Upper lobe of right lung (tissue), 1 donor: ENCODE results near the gene METAP1. TPM values are rescaled to one million over a fixed set of nuclear protein-coding genes. Genes with fewer than 3 reads are reported as not detected.
A peak's percentile ranks its signal among the peaks of the same experiment; 100 is the strongest.

ENCODE experiments used
- ATAC-seq: fragments of 200-7000 bp; cut with Tn5 transposase; one replicate; pipeline ENCODE4 v1.9.1; 2020; ENCODE audit warnings: mild to moderate bottlenecking, moderate library complexity
- DNase-seq: peaks from one replicate; pipeline ENCODE4 v3.0.0-alpha.2; 2020
- H3K27ac ChIP-seq: fragments of 200-600 bp; one replicate; pipeline ENCODE4 v1.8.0; 2022
- H3K27me3 ChIP-seq: fragments of 200-600 bp; one replicate; pipeline ENCODE4 v1.8.0; 2022; ENCODE audit warnings: mild to moderate bottlenecking
- H3K36me3 ChIP-seq: fragments of 200-600 bp; one replicate; pipeline ENCODE4 v1.8.0; 2022
- H3K4me1 ChIP-seq: fragments of 200-600 bp; one replicate; pipeline ENCODE4 v1.8.0; 2022
- H3K4me3 ChIP-seq: fragments of 200-600 bp; one replicate; pipeline ENCODE4 v1.8.0; 2022; ENCODE audit warnings: mild to moderate bottlenecking
- H3K9me3 ChIP-seq: fragments of 200-600 bp; one replicate; pipeline ENCODE4 v1.8.0; 2022
- intact Hi-C: fragments of 100-400 bp; cut with DNase I; formaldehyde crosslinking; loops from one replicate; pipeline ENCODE4 v1.11.0; 2022
- total RNA-seq: library from RNA; stranded (reverse); fragmentation: NEBNext Ultra II Directional; extraction: Animal tissue kit (Norgen Biotek cat#: 25700); gene quantifications from one replicate; pipeline ENCODE4 v1.2.1, GENCODE V29; 2021
- TF ChIP-seq, protein P1 (sequence below): fragments of 200-600 bp; IDR thresholded peaks from one replicate; pipeline ENCODE4 v1.8.0; 2022; ENCODE audit warnings: antibody characterized with exemption
- donor health status: DM: no; HTN: yes; CAD: no; lungs with severe emphysema.

The METAP1 gene
- total RNA-seq, 1 donor from 2014 or later, result 30.4 TPM

DNA sequence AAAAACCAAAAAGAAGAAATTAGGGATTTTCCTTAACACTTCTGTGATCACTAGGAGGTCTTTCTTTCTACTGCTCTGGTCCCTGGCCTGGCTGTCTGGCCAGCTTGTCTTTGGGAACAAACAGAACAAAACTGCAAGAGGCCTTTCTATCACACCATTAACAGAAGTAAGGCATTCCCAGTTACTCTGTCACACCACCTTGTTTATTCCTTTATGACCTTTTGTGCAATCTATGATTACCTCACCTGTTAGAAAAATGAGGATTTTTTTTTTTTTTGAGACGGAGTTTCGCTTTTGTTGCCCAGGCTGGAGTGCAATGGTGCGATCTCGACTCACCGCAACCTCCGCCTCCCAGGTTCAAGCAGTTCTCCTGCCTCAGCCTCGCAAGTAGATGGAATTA is 3.0 kb downstream of the METAP1 start:
- no peak overlapping the region for H3K4me3 ChIP-seq
- TF ChIP-seq, protein P1, sequence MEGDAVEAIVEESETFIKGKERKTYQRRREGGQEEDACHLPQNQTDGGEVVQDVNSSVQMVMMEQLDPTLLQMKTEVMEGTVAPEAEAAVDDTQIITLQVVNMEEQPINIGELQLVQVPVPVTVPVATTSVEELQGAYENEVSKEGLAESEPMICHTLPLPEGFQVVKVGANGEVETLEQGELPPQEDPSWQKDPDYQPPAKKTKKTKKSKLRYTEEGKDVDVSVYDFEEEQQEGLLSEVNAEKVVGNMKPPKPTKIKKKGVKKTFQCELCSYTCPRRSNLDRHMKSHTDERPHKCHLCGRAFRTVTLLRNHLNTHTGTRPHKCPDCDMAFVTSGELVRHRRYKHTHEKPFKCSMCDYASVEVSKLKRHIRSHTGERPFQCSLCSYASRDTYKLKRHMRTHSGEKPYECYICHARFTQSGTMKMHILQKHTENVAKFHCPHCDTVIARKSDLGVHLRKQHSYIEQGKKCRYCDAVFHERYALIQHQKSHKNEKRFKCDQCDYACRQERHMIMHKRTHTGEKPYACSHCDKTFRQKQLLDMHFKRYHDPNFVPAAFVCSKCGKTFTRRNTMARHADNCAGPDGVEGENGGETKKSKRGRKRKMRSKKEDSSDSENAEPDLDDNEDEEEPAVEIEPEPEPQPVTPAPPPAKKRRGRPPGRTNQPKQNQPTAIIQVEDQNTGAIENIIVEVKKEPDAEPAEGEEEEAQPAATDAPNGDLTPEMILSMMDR, result no peak
- H3K27me3 ChIP-seq, result no peaks in the 10 kb centered on the region
- intact Hi-C loops, result no loop called here
- peaks cover 14% of the 10 kb centered on the region for H3K4me1 ChIP-seq
- no peak overlapping the region for H3K27ac ChIP-seq
- H3K9me3 ChIP-seq, result no peaks in the 10 kb centered on the region
- no peaks in the 10 kb centered on the region for H3K36me3 ChIP-seq
- DNase-seq (no peak), ATAC-seq (no peak)

DNA sequence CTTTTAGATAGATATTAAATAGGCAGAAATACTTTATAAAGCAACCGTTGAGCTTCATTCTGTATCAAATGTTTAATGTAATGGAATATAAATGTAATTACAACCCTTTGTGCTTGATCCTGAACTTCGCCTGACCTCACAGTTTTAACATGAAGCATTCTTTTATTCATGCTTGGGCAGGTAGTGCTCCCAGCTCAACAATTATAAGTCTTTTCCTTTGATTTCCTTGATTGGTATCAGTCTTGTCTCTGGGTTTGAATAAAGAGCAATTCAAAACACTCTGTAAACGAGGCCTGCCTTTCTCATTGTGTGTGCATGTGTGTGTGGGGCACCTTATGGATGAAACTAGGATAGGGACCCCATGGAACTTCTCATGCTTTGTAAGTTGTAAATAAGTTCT is 6.8 kb downstream of the METAP1 start:
- DNase-seq, result no peak
- ATAC-seq, result no peak
- H3K4me3 ChIP-seq, result no peak overlapping the region
- no peaks in the 10 kb centered on the region for H3K27me3 ChIP-seq
- intact Hi-C loops, result no loop called here
- no peaks in the 10 kb centered on the region for H3K9me3 ChIP-seq
- peaks cover 4% of the 10 kb centered on the region for H3K4me1 ChIP-seq
- no peaks in the 10 kb centered on the region for H3K36me3 ChIP-seq
- TF ChIP-seq, protein P1, result no peak
- no peak overlapping the region for H3K27ac ChIP-seq

DNA sequence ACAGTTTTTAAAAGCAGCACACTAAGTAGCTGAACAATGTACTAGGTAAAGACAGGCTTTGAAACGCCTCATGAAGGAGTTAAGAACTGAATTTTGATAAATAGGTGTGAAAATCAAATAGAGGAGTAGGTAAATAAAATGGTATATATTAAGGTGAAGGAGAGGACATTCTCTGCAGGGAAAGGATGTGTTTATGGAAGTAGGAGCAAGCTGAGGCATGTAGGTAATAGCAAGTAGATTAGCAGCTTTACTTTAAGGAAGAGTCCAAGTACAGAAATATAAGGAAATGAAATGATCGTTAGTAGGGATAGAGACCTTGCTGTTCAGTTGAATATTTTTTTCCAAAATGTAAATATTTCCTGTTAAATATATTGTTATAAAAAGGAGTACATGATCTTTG is 12.5 kb downstream of the METAP1 start:
- no peak for DNase-seq
- Histone ChIP-seq H3K36me3 (no peaks in the 10 kb centered on the region), H3K4me3 (no peak overlapping the region), H3K27ac (no peak overlapping the region), H3K27me3 (no peaks in the 10 kb centered on the region), H3K4me1 (no peaks in the 10 kb centered on the region), H3K9me3 (no peaks in the 10 kb centered on the region)
- ATAC-seq, result no peak
- TF ChIP-seq, protein P1, result no peak
- intact Hi-C loops, result no loop called here

DNA sequence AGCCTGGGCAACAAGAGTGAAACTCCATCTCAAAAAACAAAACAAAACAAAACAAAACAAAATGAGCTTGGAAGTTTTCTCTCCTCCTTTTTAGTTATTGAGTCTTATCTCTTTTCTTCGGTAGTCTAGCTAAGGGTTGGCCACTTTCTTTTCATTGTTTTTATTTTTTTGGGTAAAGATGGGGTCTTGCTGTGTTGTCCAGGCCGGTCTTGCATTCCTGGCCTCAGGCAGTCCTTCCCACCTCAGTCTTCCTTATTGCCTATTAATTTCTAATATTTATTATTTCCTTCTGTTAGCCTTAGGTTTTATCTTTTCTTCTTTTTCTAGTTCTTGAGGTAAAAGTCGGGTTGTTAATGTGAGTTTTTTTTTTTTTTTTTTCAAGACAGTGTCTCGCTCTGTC is 16.4 kb downstream of the METAP1 start:
- H3K4me1 ChIP-seq, result peaks cover 9% of the 10 kb centered on the region
- no peaks in the 10 kb centered on the region for H3K27me3 ChIP-seq
- ATAC-seq (no peak), DNase-seq (no peak)
- H3K9me3 ChIP-seq, result no peaks in the 10 kb centered on the region
- H3K27ac ChIP-seq, result no peak overlapping the region
- TF ChIP-seq, protein P1, result no peak
- H3K4me3 ChIP-seq, result no peak overlapping the region
- intact Hi-C loops, result no loop called here
- no peaks in the 10 kb centered on the region for H3K36me3 ChIP-seq

DNA sequence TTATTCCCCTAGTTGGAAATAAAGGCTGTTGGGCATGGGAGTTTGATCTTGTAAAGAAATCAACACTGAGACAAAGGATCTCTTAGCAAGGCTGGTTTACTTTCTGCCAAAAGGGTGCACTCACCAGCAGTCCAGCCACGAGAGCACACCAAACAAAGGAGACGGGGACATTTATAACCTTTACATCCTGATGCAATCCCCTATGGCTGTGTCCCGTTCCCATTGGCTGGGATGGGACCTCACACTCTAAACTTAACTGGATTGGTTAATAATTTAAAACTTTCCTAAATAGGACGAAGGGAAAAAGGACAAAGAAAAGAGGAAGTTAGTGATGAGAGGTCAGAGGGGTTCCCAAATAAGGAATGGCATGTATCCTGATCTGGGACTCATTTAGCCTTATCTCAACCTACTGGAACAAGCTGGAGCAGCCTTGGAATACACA is 17.9 kb downstream of the METAP1 start:
- ATAC-seq (peak; percentile 34), DNase-seq (no peak)
- H3K4me3 ChIP-seq, result no peak overlapping the region

More for the DNA sequence above, 17.9 kb downstream of the METAP1 start:
- Histone ChIP-seq H3K9me3 (no peaks in the 10 kb centered on the region), H3K36me3 (no peaks in the 10 kb centered on the region), H3K27me3 (no peaks in the 10 kb centered on the region), H3K27ac (no peak overlapping the region), H3K4me1 (peaks cover 9% of the 10 kb centered on the region)
- intact Hi-C loops, result no loop called here
- TF ChIP-seq, protein P1, result no peak
